Measurements from ENCODE around the gene KIAA1217. TPM values are rescaled to one million over a fixed set of nuclear protein-coding genes. Genes with fewer than 3 reads are reported as not detected.

Gene KIAA1217
- total and polyA plus RNA-seq, 2 experiments from 2014 or later: 13.3 to 23.1 TPM

DNA sequence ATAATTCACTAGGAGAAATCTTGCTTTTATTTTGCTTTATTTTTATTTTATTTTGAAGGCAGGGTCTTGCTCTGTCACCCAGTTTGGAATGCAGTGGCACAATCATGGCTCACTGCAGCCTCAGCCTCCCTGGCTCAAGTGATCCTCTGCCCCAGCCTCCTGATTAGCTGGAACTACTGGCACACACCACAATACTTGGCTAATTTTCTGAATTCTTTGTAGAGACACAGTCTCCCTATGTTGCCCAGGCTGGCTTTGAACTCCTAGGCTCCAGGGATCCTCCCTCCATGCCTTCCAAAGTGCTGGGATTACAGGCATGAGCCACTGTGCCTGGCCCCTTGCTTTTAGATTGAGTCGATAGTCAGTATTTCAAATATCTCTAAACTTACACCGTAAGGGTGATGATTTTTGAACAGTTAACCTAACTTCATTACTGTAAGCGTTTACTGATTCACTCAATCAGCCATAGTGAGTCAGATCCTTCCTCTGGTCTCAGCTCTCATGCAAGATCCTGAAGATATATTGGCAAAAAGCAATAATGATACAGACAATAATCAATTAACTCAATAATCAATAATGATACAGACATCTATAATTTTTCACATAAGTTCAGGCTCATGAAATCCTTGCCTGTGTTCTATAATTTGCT lies 239.5 kb downstream of the KIAA1217 start:
- TF ChIP-seq, protein P1, sequence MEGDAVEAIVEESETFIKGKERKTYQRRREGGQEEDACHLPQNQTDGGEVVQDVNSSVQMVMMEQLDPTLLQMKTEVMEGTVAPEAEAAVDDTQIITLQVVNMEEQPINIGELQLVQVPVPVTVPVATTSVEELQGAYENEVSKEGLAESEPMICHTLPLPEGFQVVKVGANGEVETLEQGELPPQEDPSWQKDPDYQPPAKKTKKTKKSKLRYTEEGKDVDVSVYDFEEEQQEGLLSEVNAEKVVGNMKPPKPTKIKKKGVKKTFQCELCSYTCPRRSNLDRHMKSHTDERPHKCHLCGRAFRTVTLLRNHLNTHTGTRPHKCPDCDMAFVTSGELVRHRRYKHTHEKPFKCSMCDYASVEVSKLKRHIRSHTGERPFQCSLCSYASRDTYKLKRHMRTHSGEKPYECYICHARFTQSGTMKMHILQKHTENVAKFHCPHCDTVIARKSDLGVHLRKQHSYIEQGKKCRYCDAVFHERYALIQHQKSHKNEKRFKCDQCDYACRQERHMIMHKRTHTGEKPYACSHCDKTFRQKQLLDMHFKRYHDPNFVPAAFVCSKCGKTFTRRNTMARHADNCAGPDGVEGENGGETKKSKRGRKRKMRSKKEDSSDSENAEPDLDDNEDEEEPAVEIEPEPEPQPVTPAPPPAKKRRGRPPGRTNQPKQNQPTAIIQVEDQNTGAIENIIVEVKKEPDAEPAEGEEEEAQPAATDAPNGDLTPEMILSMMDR (IDR thresholded peaks at IDR 0.05; ENCODE audit: low read depth, low read length): no peak
- Histone ChIP-seq H3K27ac (no peak overlapping the region), H3K4me1 (ENCODE audit: low read depth) (no peaks in the 10 kb centered on the region), H3K27me3 (no peaks in the 10 kb centered on the region), H3K36me3 (no peaks in the 10 kb centered on the region), H3K4me3 (no peak overlapping the region), H3K9me3 (ENCODE audit: low read depth) (no peaks in the 10 kb centered on the region)
- no peak for DNase-seq (ENCODE audit: low read depth in 1 of 2, low spot score in 1 of 2)

DNA sequence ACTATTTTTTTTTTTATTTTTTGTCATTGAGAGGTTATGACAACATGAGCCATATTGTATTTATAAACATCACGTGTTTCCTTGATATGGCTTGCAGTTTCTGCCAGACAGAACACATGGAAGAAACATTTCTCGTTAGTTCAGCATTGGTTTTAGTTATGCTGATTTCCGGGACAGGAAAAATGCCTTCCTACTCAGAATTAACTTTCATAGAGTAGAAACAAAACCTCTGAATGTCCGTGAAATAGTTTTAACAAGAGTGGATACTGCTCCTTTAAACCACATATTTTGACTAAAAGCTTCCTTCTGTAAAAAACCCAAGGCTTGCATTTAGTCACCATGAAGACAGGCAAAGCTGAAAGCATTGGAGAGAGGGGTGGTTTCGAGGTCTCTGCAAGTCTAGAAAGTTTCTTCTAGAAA lies 240.4 kb downstream of the KIAA1217 start:
- H3K36me3 ChIP-seq: no peaks in the 10 kb centered on the region
- H3K4me3 ChIP-seq: no peak overlapping the region
- no peak overlapping the region for H3K27ac ChIP-seq
- no peaks in the 10 kb centered on the region for H3K27me3 ChIP-seq
- TF ChIP-seq, protein P1 (IDR thresholded peaks at IDR 0.05; ENCODE audit: low read depth, low read length): no peak
- DNase-seq (ENCODE audit: low read depth in 1 of 2, low spot score in 1 of 2): peak in 1 of 2 donors; percentile 51
- H3K4me1 ChIP-seq (ENCODE audit: low read depth): no peaks in the 10 kb centered on the region
- no peaks in the 10 kb centered on the region for H3K9me3 ChIP-seq (ENCODE audit: low read depth)

DNA sequence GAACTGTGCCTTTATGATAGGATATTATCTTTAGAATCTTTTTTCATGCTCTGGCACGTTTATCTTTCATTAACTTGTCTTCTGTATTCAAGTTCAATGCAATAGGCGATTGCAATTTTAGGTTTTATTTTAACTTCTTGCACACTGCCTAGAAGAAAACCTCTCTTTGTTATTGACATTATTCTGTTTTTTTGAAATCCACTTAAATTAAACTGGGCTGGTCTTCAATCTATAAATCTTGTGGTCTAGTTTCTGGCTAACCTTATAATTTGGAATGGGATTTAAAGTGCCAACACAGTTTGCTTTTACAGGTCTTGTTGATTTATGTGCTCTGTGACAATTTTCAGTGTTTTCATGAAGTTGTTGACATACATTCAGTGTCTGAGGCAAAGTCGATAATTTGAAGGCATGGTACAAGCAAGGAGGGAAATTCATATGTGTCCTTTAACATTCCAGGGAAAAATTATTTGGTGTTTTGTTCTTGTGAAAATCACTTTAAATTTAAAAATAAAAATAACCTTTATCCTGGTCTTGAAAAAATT lies 240.9 kb downstream of the KIAA1217 start:
- H3K27ac ChIP-seq: no peak overlapping the region
- TF ChIP-seq, protein P1 (IDR thresholded peaks at IDR 0.05; ENCODE audit: low read depth, low read length): no peak
- H3K4me1 ChIP-seq (ENCODE audit: low read depth): no peaks in the 10 kb centered on the region
- no peak overlapping the region for H3K4me3 ChIP-seq
- no peak for DNase-seq (ENCODE audit: low read depth in 1 of 2, low spot score in 1 of 2)
- no peaks in the 10 kb centered on the region for H3K36me3 ChIP-seq
- no peaks in the 10 kb centered on the region for H3K9me3 ChIP-seq (ENCODE audit: low read depth)
- no peaks in the 10 kb centered on the region for H3K27me3 ChIP-seq

DNA sequence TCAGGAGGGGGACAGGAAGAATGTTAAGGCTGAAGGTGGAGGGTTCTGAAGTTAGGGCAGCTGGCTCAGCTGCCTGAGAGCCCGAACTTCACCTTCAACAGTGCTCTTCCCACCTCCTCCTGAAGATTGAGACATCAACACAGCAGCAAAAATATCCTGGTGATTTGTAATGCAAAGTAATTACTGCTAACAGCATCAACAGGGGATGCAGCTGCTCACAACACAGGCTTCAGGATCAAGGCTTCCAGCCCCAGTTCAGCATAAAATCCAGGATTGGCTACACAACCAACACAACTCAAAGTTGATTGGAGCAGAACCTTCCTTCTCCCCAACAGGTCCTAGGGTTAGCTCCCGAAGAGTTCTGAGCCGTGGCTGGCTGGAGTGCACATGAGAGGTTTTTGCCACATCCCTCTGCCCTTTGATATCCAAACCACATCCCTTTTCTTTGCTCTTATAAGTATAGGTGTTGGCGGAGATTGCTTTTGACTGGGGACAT lies 242.4 kb downstream of the KIAA1217 start:
- peak overlapping the region; percentile 6 for H3K27ac ChIP-seq
- TF ChIP-seq, protein P1 (IDR thresholded peaks at IDR 0.05; ENCODE audit: low read depth, low read length): no peak
- no peaks in the 10 kb centered on the region for H3K27me3 ChIP-seq
- DNase-seq (ENCODE audit: low read depth in 1 of 2, low spot score in 1 of 2): no peak
- no peak overlapping the region for H3K4me3 ChIP-seq
- H3K36me3 ChIP-seq: no peaks in the 10 kb centered on the region
- H3K4me1 ChIP-seq (ENCODE audit: low read depth): no peaks in the 10 kb centered on the region
- no peaks in the 10 kb centered on the region for H3K9me3 ChIP-seq (ENCODE audit: low read depth)

DNA sequence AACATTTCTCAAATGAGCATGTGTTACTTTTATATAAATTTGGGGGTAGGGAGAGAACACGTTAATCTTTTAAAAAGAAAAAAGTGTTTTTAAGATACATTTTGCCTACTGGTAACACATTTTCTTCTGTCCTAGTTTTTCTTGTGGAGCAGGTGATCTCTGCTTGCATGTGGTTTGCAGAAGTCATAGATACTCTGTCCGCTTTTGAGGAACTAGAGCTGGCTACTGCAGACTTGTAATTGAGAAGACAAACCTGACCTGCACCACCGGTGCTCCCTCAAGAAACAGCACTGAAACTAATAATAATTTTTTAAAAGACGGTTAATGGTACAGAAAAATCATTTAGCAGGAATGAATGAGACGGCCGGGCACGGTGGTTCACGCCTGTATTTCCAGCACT lies 243.1 kb downstream of the KIAA1217 start:
- no peak overlapping the region for H3K27ac ChIP-seq
- no peaks in the 10 kb centered on the region for H3K9me3 ChIP-seq (ENCODE audit: low read depth)
- DNase-seq (ENCODE audit: low read depth in 1 of 2, low spot score in 1 of 2): no peak
- no peak overlapping the region for H3K4me3 ChIP-seq
- no peaks in the 10 kb centered on the region for H3K36me3 ChIP-seq
- no peaks in the 10 kb centered on the region for H3K27me3 ChIP-seq
- H3K4me1 ChIP-seq (ENCODE audit: low read depth): no peaks in the 10 kb centered on the region
- TF ChIP-seq, protein P1 (IDR thresholded peaks at IDR 0.05; ENCODE audit: low read depth, low read length): no peak

All from cardiac muscle cell (in vitro differentiated cells and primary cell).